ENCODE results near the gene NEB.

Gene NEB

DNA sequence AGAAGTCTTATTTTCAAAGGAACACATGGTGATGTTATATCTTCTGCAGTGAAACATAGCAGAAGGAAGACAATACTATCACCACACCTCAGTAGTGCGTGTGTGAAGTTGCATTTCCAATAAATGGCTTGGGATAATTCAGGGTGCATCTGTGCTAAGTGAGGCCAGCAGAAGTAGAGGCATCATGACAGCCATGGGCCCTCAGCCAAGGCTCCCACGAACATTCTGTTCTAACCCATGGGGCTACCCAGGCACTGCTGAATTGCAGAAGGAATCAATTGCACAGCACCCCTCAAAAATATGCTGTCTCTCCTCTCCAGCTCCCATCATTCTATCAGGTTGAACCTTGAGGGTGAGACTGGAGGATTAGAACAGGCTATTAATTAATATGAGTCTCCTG, 185.1 kb downstream of the NEB start:
- DNase-seq = no peak

DNA sequence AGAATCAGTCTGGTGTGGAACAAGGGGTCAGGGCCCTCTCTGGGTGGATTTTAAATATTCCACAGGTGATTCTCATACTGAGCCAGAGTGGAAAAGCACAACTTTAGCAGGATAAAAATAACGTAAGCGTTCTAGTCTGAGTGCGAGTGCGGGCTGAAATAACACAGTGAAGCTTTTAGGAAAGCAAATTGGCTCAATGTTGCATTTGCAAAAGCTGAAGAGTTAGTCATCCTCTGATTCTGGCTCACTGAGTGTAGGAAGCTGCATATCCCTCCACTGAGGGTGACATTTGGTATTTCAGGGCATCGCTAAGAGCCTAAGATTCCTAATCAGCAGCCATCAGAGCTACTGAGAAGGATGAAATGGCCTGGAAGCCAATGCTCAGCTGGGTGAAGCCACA, 189.8 kb downstream of the NEB start:
- no peak for DNase-seq

GRCh38 chr2:151543876-151544275, 190.4 kb downstream of the NEB start:
- no peak for DNase-seq

- no peak for DNase-seq
These were observed 200.3 kb downstream of the NEB start for GRCh38 chr2:151534001-151534400.

- no peak for DNase-seq
These were observed 201.1 kb downstream of the NEB start for GRCh38 chr2:151533127-151533526.

- no peak for DNase-seq
These were observed 207.6 kb downstream of the NEB start for GRCh38 chr2:151526572-151527090.

DNA sequence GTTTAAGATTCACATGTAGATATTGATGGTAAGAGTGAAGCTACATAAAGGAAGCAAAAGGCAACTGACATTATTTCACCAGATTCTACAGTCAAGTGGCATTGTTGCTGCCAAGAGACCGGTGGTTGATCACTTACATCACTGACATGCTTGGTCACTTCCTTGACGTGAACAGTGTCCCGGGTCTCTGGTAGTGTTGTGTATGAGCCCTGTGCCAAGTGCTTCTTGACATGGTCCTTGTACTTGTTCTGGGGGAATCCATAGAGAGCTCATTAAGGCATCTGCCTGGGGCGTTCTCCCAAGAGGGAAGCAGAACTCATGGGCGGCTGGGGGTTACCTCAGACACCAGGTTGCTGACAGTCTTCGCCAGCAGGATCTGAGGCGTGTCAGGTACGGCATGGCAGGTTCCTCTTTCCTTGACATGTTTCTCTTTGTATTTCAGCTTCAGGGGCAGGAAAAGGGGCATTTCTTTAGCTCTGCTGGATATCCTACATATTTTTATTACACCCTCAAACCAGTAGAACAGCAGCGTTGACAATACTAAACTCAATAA, 208.4 kb downstream of the NEB start:
- DNase-seq = no peak

- DNase-seq = no peak
These were observed 210.4 kb downstream of the NEB start for GRCh38 chr2:151523850-151524249.

DNA sequence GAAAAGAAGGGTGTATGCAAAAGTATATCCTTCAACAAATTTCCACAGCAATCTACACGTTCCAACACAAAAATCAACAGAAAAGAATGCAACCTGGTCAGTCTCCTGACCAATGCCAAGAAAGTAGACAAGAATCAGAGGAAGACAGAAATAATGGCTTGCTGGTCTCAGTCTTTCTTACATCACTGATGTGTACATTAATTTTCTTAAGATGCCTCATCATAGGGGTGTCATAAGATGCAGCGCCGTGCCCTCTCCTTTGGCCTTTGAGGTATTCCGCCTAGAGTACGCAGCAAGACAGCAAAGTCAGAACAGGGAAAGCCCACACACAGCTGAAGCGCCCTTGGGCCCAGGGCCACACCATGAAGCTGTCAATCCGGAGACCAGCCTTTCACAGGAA, 211.7 kb downstream of the NEB start:
- DNase-seq = no peak

GRCh38 chr2:151520976-151521375, 213.3 kb downstream of the NEB start:
- no peak for DNase-seq

GRCh38 chr2:151518802-151519201, 215.5 kb downstream of the NEB start:
- DNase-seq = no peak

- no peak for DNase-seq
These were observed 225.8 kb downstream of the NEB start for GRCh38 chr2:151508519-151508918.

DNA sequence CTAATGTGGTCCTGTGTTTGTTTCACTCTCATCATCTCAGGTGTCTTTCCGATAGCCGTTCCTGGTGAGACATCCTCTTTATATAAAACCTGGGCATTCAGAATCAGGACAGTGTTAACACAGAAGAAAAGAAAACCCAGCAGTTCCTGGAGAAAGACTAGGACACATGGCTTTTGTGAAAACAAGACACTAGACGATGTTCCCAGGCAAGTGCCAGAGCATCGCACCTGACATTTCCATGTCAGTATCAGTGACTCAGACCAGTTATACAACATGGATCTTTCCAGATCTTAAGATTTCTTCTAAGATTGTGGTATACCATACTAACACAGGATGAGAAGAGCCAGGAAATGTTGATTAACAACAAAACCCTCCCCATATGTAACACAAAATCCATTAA, 228.1 kb downstream of the NEB start:
- no peak for DNase-seq

DNA sequence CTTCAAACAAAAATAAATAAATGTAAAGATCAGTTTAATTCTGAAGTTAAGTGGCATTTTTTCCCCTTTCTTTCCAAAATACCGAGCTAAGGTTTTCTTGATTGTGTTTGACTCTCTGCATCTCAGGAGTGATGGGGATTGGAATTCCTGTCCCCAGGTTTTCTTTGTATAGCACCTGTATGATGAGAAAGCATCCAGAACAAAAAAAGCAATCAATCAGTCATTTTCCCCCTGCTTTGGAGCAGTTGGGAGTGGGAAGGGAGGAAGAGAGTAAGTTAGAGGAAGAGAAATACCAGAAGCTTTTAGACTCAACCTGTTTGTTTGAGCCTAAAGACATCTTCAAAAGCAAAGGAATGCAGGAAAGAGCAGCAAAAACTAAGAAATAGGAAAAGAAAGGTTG, 236.1 kb downstream of the NEB start:
- DNase-seq = no peak

DNA sequence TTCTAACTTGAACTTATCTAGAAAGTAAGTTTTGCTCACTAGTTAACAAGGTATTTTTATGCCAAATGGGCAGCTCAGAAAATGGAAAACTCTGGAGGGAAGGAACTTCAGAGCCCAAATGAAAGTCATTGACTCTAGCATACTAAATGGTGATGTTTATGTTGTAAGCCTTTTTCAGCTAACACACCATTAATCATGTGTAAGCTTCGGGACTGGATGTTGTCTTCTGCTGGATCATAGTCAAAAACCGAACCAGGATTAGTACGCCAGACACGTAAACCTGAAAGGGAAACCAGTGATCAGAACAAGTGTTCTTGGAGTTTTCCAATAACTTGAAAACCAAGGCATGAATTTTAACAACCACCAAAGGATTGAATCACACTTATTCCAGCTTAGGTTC, 242.8 kb downstream of the NEB start:
- DNase-seq = no peak

DNA sequence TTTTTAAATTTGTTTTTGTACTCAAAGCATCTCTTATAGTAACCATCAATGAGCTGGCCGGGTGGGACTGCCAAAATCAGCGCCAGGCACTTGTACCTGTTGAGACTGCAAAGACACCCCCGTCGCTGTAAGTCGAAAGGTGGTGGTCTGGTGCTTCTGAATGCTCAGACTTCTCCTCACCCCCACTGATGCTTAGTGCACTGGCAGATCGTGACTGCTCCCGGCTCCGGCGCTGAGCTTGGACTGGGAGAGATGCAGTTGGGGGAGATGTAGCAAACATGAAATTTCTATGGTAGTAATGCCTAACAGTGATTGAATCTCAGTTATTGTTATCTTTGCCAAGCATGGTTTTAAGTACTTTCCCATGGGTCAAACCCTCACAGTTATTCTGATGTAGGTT, 244.0 kb downstream of the NEB start:
- no peak for DNase-seq

DNA sequence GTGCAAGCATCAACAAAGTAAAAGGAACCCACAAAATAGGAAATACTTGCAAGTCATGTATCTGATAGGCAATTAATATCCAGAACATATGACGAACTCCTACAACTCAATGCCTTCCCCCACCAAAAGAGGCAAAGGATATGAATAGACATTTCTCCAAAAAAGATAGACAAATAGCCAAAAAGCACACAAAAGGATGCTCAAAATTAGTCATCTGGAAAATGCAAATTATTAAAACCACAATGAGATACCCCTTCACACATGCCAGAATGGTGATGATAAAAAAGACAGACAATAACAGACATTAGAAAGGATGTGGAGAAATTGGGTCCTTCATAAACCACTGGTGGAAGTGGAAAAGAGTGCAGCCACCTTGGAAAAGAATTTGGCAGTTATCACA, 248.2 kb downstream of the NEB start:
- no peak for DNase-seq

- DNase-seq = no peak
These were observed 250.2 kb downstream of the NEB start for GRCh38 chr2:151484100-151484499.

DNA sequence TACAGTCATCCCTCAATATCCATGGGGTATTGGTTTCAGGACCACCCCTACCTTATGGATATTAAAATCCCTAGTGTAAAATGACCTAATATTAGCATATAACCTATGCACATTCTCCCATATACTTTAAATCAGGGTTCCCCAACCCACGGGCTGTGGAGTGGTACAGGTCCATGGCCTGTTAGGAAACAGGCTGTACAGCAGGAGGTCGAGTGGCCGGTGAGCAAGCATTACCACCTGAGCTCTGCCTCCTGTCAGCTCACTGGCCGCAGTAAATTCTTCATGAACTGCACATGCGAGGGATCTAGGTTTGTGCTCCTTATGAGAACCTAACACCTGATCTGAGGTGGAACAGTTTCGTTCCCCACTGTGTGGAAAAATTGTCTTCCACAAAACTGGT, 250.7 kb downstream of the NEB start:
- no peak for DNase-seq

GRCh38 chr2:151482171-151482725, 252.0 kb downstream of the NEB start:
- DNase-seq = no peak

GRCh38 chr2:151481744-151482143, 252.5 kb downstream of the NEB start:
- no peak for DNase-seq

DNA sequence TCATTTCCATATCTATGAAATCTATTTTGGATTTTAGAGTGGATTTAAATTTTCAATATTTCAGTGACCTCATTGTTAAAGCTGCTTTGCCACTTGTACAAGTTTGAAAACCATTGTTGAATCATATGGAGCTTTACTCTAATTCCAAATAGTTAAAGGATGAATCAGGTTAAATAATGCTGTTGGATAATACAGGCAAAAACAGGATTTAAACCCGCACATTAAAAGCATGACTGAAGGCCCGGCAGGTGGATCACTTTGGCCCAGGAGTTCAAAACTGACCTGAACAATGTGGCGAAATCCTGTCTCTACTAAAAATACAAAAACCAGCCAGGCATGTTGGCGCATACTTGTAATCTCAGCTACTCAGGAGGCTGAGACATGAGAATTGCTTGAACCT, 256.3 kb downstream of the NEB start:
- DNase-seq = no peak

- no peak for DNase-seq
These were observed 258.0 kb downstream of the NEB start for GRCh38 chr2:151476287-151476686.

GRCh38 chr2:151475071-151475470, 259.2 kb downstream of the NEB start:
- DNase-seq = no peak

GRCh38 chr2:151472966-151473365, 261.3 kb downstream of the NEB start:
- no peak for DNase-seq

Measured in femur (tissue), 1 donor.